HepG2 (cell line): ENCODE data around the gene FBXW8. TPM values are rescaled to one million over a fixed set of nuclear protein-coding genes. Genes with fewer than 3 reads are reported as not detected.

Source experiments
- ATAC-seq: fragments of 200-7000 bp; cut with Tn5 transposase; 3 replicates; pipeline ENCODE4 v1.9.1; 2020; ENCODE audit warnings: mild to moderate bottlenecking, moderate library complexity
- BruUV-seq: library from RNA; stranded (reverse); fragments of 400-500 nt; replicated peaks from 2 replicates; lab custom pipeline; 2021; lab: Mats Ljungman, UMichigan
- CTCF ChIA-PET: fragments of 300-600 bp; formaldehyde crosslinking; extraction: SDS; loops from one replicate; lab custom pipeline; 2021; ENCODE audit warnings: low total read pairs, inconsistent platforms, low intra/inter-chr PET ratio; lab: Yijun Ruan, JAX
- POLR2A ChIA-PET: fragments of 350-600 bp; sonication (Branson Sonifier 250); formaldehyde crosslinking; loops from one replicate; lab custom pipeline; 2020; ENCODE audit warnings: antibody characterized with exemption, inconsistent platforms; lab: Yijun Ruan, JAX
- DNase-seq: peaks from one replicate; pipeline ENCODE4 v3.0.0-alpha.2; 2015; ENCODE audit warnings: low spot score
- FAIRE-seq: peaks from 3 replicates; lab custom pipeline; 2011; peaks lifted over from hg19 to GRCh38; lab: Jason Lieb, UNC
- H2AFZ ChIP-seq: one replicate; pipeline ENCODE4 v1.6.1; 2011; ENCODE audit warnings: low read length, inconsistent platforms
- H3K27ac ChIP-seq: fragments of 300-600 bp; 3 replicates; pipeline ENCODE4 v1.8.0; 2011; ENCODE audit warnings: mixed run types, mild to moderate bottlenecking, mixed read lengths, low read length, inconsistent platforms; ENCODE audit not compliant: insufficient read depth; ENCODE audit errors: extremely low read length
- H3K27me3 ChIP-seq, 2 experiments: fragments of 200-600 bp in 1 of 2; 2 replicates in 1 of 2; 3 replicates in 1 of 2; pipeline versions ENCODE4 v1.6.0 to v1.8.0; 2011; ENCODE audit warnings: low read length in 2 of 2, mild to moderate bottlenecking in 2 of 2, moderate library complexity in 2 of 2, inconsistent platforms in 1 of 2; ENCODE audit not compliant: insufficient read depth in 2 of 2, control insufficient read depth in 1 of 2
- H3K36me3 ChIP-seq, 2 experiments: fragments of 200-600 bp in 1 of 2; replicated peaks in 1 of 2; 2 replicates in 1 of 2; 3 replicates in 1 of 2; pipeline versions ENCODE4 v1.5.1 to v1.8.0; 2011; ENCODE audit warnings: low read length in 2 of 2, inconsistent platforms in 1 of 2; ENCODE audit not compliant: insufficient read depth in 2 of 2, control insufficient read depth in 1 of 2
- H3K4me1 ChIP-seq: 2 replicates; pipeline ENCODE4 v1.5.1; 2012; ENCODE audit warnings: low read length, inconsistent platforms; ENCODE audit not compliant: insufficient read depth
- H3K4me2 ChIP-seq: 2 replicates; pipeline ENCODE4 v1.6.0; 2011; ENCODE audit warnings: low read depth, low read length, inconsistent platforms
- H3K4me3 ChIP-seq, 3 experiments: fragments of 200-600 bp in 1 of 3; sonication (generic), shearing (Covaris generic) in 1 of 3; replicated peaks in 1 of 3; 2 replicates each; pipeline ENCODE4 v1.5.1; 2011 to 2016; ENCODE audit warnings: low read length in 3 of 3, inconsistent platforms in 2 of 3, low read depth in 2 of 3, mild to moderate bottlenecking in 2 of 3, control low read depth in 1 of 3, mixed read lengths in 1 of 3; ENCODE audit not compliant: insufficient read depth in 1 of 3
- H3K79me2 ChIP-seq: one replicate; pipeline ENCODE4 v1.6.1; 2011; ENCODE audit warnings: low read length, inconsistent platforms; ENCODE audit not compliant: insufficient read depth
- H3K9ac ChIP-seq: 2 replicates; pipeline ENCODE4 v1.6.0; 2011; ENCODE audit warnings: mild to moderate bottlenecking, low read depth, low read length, inconsistent platforms; ENCODE audit not compliant: insufficient read depth
- H3K9me3 ChIP-seq: 2 replicates; pipeline ENCODE4 v1.5.1; 2012; ENCODE audit warnings: mild to moderate bottlenecking, low read length
- H4K20me1 ChIP-seq: 2 replicates; pipeline ENCODE4 v1.6.0; 2011; ENCODE audit warnings: inconsistent platforms, mild to moderate bottlenecking, low read length, moderate library complexity; ENCODE audit not compliant: insufficient read depth
- AGO2 ChIP-seq: fragments of 200-400 bp; formaldehyde crosslinking; optimal IDR thresholded peaks from 2 replicates; pipeline ENCODE3; 2017; ENCODE audit warnings: mild to moderate bottlenecking, low read depth, low read length, moderate library complexity
- FIP1L1 ChIP-seq: fragments of 200-400 bp; formaldehyde crosslinking; IDR thresholded peaks from 2 replicates; pipeline ENCODE4 v1.6.1; 2018; ENCODE audit warnings: low read depth, mild to moderate bottlenecking, low read length, moderate library complexity, borderline replicate concordance; ENCODE audit not compliant: insufficient read depth
- GTF2F1 ChIP-seq: fragments of 150-350 bp; IDR thresholded peaks from 2 replicates; pipeline ENCODE4 v1.6.1; 2014; ENCODE audit warnings: low read length
- KAT7 ChIP-seq: IDR thresholded peaks from 2 replicates; pipeline ENCODE4 v1.6.1; 2018; ENCODE audit warnings: borderline replicate concordance, missing compliant biosample characterization
- RFX3 ChIP-seq: IDR thresholded peaks from 2 replicates; pipeline ENCODE4 v1.6.1; 2016; ENCODE audit warnings: missing biosample characterization, missing genetic modification reagents
- SETDB1 ChIP-seq: sonication (generic); formaldehyde crosslinking; IDR thresholded peaks from 2 replicates; pipeline ENCODE4 v1.5.1; 2020; ENCODE audit warnings: missing genetic modification reagents, mild to moderate bottlenecking, borderline replicate concordance
- SMARCC2 ChIP-seq: fragments of 450-650 bp; IDR thresholded peaks from 2 replicates; pipeline ENCODE4 v1.6.1; 2017; ENCODE audit warnings: antibody characterized with exemption, mild to moderate bottlenecking
- ZBTB7B ChIP-seq: sonication (generic); formaldehyde crosslinking; IDR thresholded peaks from 2 replicates; pipeline ENCODE4 v1.4.0; 2020; ENCODE audit warnings: missing genetic modification reagents
- ZFP37 ChIP-seq: sonication (generic); formaldehyde crosslinking; IDR thresholded peaks from 2 replicates; pipeline ENCODE4 v1.4.0; 2020; ENCODE audit warnings: missing genetic modification reagents, borderline replicate concordance
- ZNF432 ChIP-seq: sonication (generic); formaldehyde crosslinking; IDR thresholded peaks from 2 replicates; pipeline ENCODE4 v1.5.0; 2020; ENCODE audit warnings: missing genetic modification reagents, mild to moderate bottlenecking, borderline replicate concordance
- ZNF629 ChIP-seq: sonication (generic); formaldehyde crosslinking; conservative IDR thresholded peaks from 2 replicates; pipeline ENCODE4 v1.5.0; 2020; ENCODE audit warnings: missing genetic modification reagents
- ZNF768 ChIP-seq: sonication (generic); formaldehyde crosslinking; IDR thresholded peaks from 2 replicates; pipeline ENCODE4 v1.4.0; 2020; ENCODE audit warnings: missing genetic modification reagents
- ZNF775 ChIP-seq: sonication (generic); formaldehyde crosslinking; IDR thresholded peaks from 2 replicates; pipeline ENCODE4 v1.4.0; 2020; ENCODE audit warnings: missing genetic modification reagents, mild to moderate bottlenecking, moderate library complexity, borderline replicate concordance
- ZSCAN30 ChIP-seq: sonication (generic); formaldehyde crosslinking; IDR thresholded peaks from 2 replicates; pipeline ENCODE4 v1.5.0; 2020; ENCODE audit warnings: mild to moderate bottlenecking, missing genetic modification reagents
- WGBS: methylation state at CpG from one replicate; pipeline ENCODE4 v1.1.6; 2017; ENCODE audit warnings: low lambda C conversion rate; 5-methylcytosine and 5-hydroxymethylcytosine counted together
- in situ Hi-C: cut with HindIII; loops from 2 replicates; pipeline ENCODE4 v1.10.0; 2017; ENCODE audit warnings: low pct_unique_long_range_greater_than_20kb; ENCODE audit not compliant: extremely low pct_ligation_motif_present
- intact Hi-C: fragments of 100-400 bp; cut with micrococcal nuclease; formaldehyde crosslinking; loops from one replicate; pipeline ENCODE4 v1.10.0; 2022; ENCODE audit not compliant: unreplicated experiment
- polyA plus RNA-seq, 8 experiments: library from polyadenylated mRNA; depleted of rRNA in 3 of 8; stranded (reverse) in 7 of 8; unstranded in 1 of 8; fragments of >200 nt; fragmentation: Illumina TruSeq in 4 of 8; extraction: Trizol in 4 of 8; gene quantifications; 2 replicates each; pipeline versions ENCODE4 v1.2.1 to v1.2.3, GENCODE V29; 2011 to 2016; ENCODE audit warnings: low read depth in 4 of 8, missing spikeins in 1 of 8, mixed read lengths in 1 of 8; ENCODE audit not compliant: insufficient read depth in 1 of 8
- total RNA-seq, 5 experiments: library from RNA; depleted of rRNA; stranded (reverse); fragments of >200 nt; fragmentation: Illumina TruSeq; extraction: Trizol; gene quantifications; 2 replicates each; pipeline ENCODE4 v1.2.3, GENCODE V29; 2016; ENCODE audit warnings: low read depth in 1 of 5

FBXW8 gene
- total and polyA plus RNA-seq, 2 of the 13 experiments (the other 11 are each of a cell fraction or from before 2014, with no cell fraction given): 5.1 to 5.9 TPM

- no peaks in the 10 kb centered on the region for H3K9me3 ChIP-seq
- no peak overlapping the region for H3K27ac ChIP-seq
- peak; percentile 87 for TF ChIP-seq ZNF768 (CRISPR knock-in tag)
- TF ChIP-seq AGO2: peak; percentile 38
- no peak for TF ChIP-seq ZBTB7B (CRISPR knock-in tag)
- TF ChIP-seq SMARCC2: no peak
- TF ChIP-seq FIP1L1: no peak
- no peak overlapping the region for H2AFZ ChIP-seq
- peaks cover 22% of the 10 kb centered on the region for H3K4me1 ChIP-seq
- intact Hi-C loops (no loop called here), in situ Hi-C loops (no loop called here)
- CTCF ChIA-PET: no interaction called here
- WGBS: 94% methylated on average over 16 of the region's 16 CpGs
- no peaks in the 10 kb centered on the region for H3K27me3 ChIP-seq
- peaks cover 33 to 68% of the 10 kb centered on the region in 2 experiments for H3K36me3 ChIP-seq
- H3K9ac ChIP-seq: no peak overlapping the region
- DNase-seq (no peak), ATAC-seq (no peak), FAIRE-seq (no peak)
- peaks cover 19% of the 10 kb centered on the region for H3K79me2 ChIP-seq
- H3K4me3 ChIP-seq: no peak overlapping the region
- no peak overlapping the region for H3K4me2 ChIP-seq
- POLR2A ChIA-PET: no interaction called here
- no TSS peak for BruUV-seq
- peaks cover 10% of the 10 kb centered on the region; the same call in 1 of the 2 replicates for H4K20me1 ChIP-seq
Observed at GRCh38 chr12:117063162-117063911, 152.6 kb downstream of the FBXW8 start.

- no peak for ATAC-seq
- intact Hi-C loops (no loop called here), in situ Hi-C loops (no loop called here)
- no peak for DNase-seq
- peaks cover 33 to 71% of the 10 kb centered on the region in 2 experiments for H3K36me3 ChIP-seq
- H3K27me3 ChIP-seq: no peaks in the 10 kb centered on the region
- H2AFZ ChIP-seq: no peak overlapping the region
- no TSS peak for BruUV-seq
- H3K27ac ChIP-seq: no peak overlapping the region
- H4K20me1 ChIP-seq: peaks cover 10% of the 10 kb centered on the region; the same call in 1 of the 2 replicates
- peaks cover 15% of the 10 kb centered on the region for H3K4me1 ChIP-seq
- H3K9ac ChIP-seq: no peak overlapping the region
- POLR2A ChIA-PET: no interaction called here
- no peak for TF ChIP-seq ZNF775 (CRISPR knock-in tag)
- TF ChIP-seq RFX3 (CRISPR knock-in tag): no peak
- no peak for TF ChIP-seq ZFP37 (CRISPR knock-in tag)
- no peak for TF ChIP-seq SETDB1 (CRISPR knock-in tag)
- TF ChIP-seq GTF2F1: no peak
- no peak for TF ChIP-seq KAT7 (CRISPR knock-in tag)
- no peak for TF ChIP-seq ZSCAN30 (CRISPR knock-in tag)
- TF ChIP-seq ZNF629 (CRISPR knock-in tag): no peak
- no peak for TF ChIP-seq ZNF432 (CRISPR knock-in tag)
- FAIRE-seq: no peak
- no peak overlapping the region for H3K4me2 ChIP-seq
- WGBS: 96% methylated on average over 7 of the region's 7 CpGs
- no peaks in the 10 kb centered on the region for H3K9me3 ChIP-seq
- H3K4me3 ChIP-seq: no peak overlapping the region
- H3K79me2 ChIP-seq: peaks cover 19% of the 10 kb centered on the region
- CTCF ChIA-PET: no interaction called here
Observed at GRCh38 chr12:117064049-117064448, 153.3 kb downstream of the FBXW8 start.
